Calu3 (cell line): ENCODE data around the gene DNAJB8. TPM values are rescaled to one million over a fixed set of nuclear protein-coding genes. Genes with fewer than 3 reads are reported as not detected.

Source experiments
- BruUV-seq: library from RNA; stranded (reverse); fragments of 400-500 nt; replicated peaks from 2 replicates; lab custom pipeline; 2021; lab: Mats Ljungman, UMichigan
- CTCF ChIA-PET: fragments of 300-600 bp; sonication (Branson Sonifier 250); formaldehyde crosslinking; loops from one replicate; lab custom pipeline; 2022; ENCODE audit warnings: antibody characterized with exemption; lab: Charles Lee
- DNase-seq: peaks from one replicate; pipeline ENCODE4 v3.0.0; 2022
- H3K27ac Mint-ChIP-seq: one replicate; pipeline ENCODE4 v1.8.0; 2022; ENCODE audit warnings: mixed read lengths; ENCODE audit not compliant: unreplicated experiment
- H3K27me3 Mint-ChIP-seq: one replicate; pipeline ENCODE4 v1.8.0; 2022; ENCODE audit warnings: mixed read lengths; ENCODE audit not compliant: unreplicated experiment
- H3K36me3 Mint-ChIP-seq: one replicate; pipeline ENCODE4 v1.8.0; 2022; ENCODE audit warnings: mild to moderate bottlenecking, moderate library complexity, mixed read lengths; ENCODE audit not compliant: insufficient read depth, unreplicated experiment
- H3K4me1 Mint-ChIP-seq: one replicate; pipeline ENCODE4 v1.8.0; 2022; ENCODE audit warnings: mild to moderate bottlenecking, low read depth, mixed read lengths; ENCODE audit not compliant: unreplicated experiment
- H3K4me3 Mint-ChIP-seq: one replicate; pipeline ENCODE4 v1.8.0; 2022; ENCODE audit warnings: mild to moderate bottlenecking, low read depth, moderate library complexity, mixed read lengths; ENCODE audit not compliant: unreplicated experiment
- H3K9me3 Mint-ChIP-seq: one replicate; pipeline ENCODE4 v1.8.0; 2022; ENCODE audit warnings: low read depth, mixed read lengths; ENCODE audit not compliant: unreplicated experiment
- CTCF ChIP-seq: fragments of 200-600 bp; IDR thresholded peaks from one replicate; pipeline ENCODE4 v1.8.0; 2022; ENCODE audit warnings: antibody characterized with exemption; ENCODE audit not compliant: unreplicated experiment
- intact Hi-C: fragments of 100-400 bp; cut with micrococcal nuclease; formaldehyde crosslinking; loops from one replicate; pipeline ENCODE4 v1.10.0; 2022; ENCODE audit not compliant: unreplicated experiment
- total RNA-seq: library from RNA; stranded (reverse); gene quantifications from 2 replicates; pipeline ENCODE4 v1.2.3, GENCODE V29; 2022

DNAJB8 gene
- total RNA-seq, 1 experiment from 2014 or later = not detected

GRCh38 chr3:128427872-128428822 is 38.5 kb downstream of the DNAJB8 start:
- intact Hi-C loops = no loop called here
- no peaks in the 10 kb centered on the region for H3K9me3 Mint-ChIP-seq
- H3K27me3 Mint-ChIP-seq = peaks cover 49% of the 10 kb centered on the region
- DNase-seq = no peak
- no peak overlapping the region for H3K4me3 Mint-ChIP-seq
- H3K4me1 Mint-ChIP-seq = peaks cover 30% of the 10 kb centered on the region
- no peak for TF ChIP-seq CTCF
- CTCF ChIA-PET = interaction anchor here (2.8 kb wide), 1 partner anchor 61 kb away, joined by 14 read pairs; no protein-coding TSS in a partner anchor
- BruUV-seq = no TSS peak
- no peak overlapping the region for H3K27ac Mint-ChIP-seq
- peaks cover 20% of the 10 kb centered on the region for H3K36me3 Mint-ChIP-seq

DNA sequence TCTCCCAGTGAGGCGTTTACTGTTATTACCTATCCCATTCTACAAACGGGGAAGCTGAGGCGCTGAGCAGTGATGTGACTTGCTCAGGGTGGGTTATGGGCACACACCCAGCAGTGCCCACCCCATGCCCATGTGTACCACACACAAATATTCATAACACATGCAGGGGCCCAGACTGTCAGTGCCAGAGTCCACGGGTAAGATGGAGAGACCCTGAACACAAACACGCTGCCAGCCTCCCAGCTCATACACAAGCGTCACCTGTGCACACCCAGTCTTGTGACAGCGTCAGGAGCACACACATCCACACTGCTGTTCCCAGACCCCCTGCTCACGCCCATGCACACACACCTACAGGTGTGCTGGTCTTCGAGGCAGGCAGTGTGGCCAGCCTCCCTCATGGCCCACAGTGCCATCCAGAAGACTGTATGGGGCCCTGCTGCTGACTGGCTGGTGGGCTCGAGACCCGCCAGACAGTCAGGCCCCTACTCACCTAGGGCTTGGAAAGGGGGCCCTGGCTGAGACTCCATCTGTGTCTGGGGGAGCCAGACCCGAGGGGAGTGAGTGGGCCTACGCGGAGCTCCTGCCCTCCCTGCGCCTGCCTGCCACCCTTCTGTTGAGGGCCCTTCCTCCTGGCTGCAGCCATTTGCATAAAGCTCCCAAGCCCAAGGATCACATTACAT is 39.4 kb downstream of the DNAJB8 start:
- Mint-ChIP-seq H3K4me3 (no peak overlapping the region), H3K4me1 (peaks cover 26% of the 10 kb centered on the region), H3K36me3 (peaks cover 15% of the 10 kb centered on the region), H3K27me3 (peaks cover 43% of the 10 kb centered on the region), H3K27ac (no peak overlapping the region), H3K9me3 (no peaks in the 10 kb centered on the region)
- intact Hi-C loops = no loop called here
- no peak for TF ChIP-seq CTCF
- DNase-seq = no peak
- no TSS peak for BruUV-seq
- CTCF ChIA-PET = interaction anchor here (0.8 to 2.8 kb wide), 5 partner anchors 28 to 157 kb away, joined by 3 to 14 read pairs (median 6); no protein-coding TSS in a partner anchor

DNA sequence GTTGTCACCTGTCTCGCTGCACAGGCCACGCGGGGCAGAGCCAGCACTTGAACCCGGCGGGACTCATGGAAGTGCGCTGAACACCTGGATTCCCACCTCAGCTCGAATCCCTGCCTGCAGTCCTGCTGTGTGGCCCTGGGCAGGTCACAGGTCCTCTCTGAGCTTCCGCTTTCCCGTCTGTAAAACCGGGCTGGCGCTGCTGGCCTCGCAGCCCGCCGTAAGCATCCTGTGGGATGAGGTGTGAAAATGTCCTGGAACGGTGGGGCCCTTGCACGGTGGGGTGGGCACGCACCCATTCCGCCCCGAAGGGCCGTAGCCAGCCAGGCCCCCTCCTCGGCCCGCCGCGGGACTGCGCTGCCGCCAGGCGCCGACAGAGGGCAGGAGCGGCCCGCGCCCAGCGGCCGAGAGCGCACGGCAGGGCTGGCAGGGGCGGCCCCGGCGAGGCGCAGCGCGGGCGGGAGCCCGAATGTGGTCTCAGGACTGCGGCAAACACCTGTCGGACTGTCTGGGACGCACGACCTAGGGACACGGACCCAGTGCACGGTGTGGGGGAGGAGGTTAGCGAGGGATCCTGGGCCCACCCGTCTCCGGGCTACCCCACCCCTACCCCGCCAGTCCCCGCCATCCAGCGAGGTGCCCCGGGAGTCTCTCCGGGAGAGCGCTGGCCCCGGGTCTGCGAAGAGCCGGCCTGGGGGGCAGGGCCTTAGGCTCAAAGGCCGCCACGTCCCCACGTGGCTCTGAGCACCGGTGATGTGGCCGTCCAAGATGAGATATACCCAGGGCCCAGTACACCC is 40.4 kb downstream of the DNAJB8 start:
- peak; percentile 88 for DNase-seq
- peak; percentile 98 for TF ChIP-seq CTCF
- Mint-ChIP-seq H3K4me1 (peaks cover 16% of the 10 kb centered on the region), H3K27ac (no peak overlapping the region), H3K27me3 (peaks cover 33% of the 10 kb centered on the region), H3K4me3 (peak overlapping the region; percentile 22), H3K36me3 (peaks cover 6% of the 10 kb centered on the region), H3K9me3 (no peaks in the 10 kb centered on the region)
- intact Hi-C loops = loop anchor here (1.0 kb wide), 2 partner anchors 71 to 155 kb away; no protein-coding TSS in a partner anchor
- no TSS peak for BruUV-seq
- CTCF ChIA-PET = interaction anchor here (0.8 to 2.8 kb wide), 11 partner anchors 8 to 200 kb away, joined by 3 to 14 read pairs (median 4); no protein-coding TSS in a partner anchor

DNA sequence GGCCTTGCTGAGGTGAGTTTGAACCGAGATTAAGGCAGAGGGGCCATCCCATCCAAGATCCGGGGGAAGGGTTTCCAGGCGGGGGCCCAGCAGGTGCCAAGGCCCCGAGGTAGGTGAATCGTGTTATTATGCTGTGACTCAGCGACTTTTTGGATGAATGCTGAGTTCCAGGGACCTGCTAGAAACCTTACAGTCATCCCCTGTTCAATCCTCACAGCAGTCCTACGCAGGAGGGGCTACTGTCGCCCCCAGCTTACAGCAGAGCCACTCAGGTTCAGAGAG is 40.9 kb downstream of the DNAJB8 start:
- Mint-ChIP-seq H3K27me3 (peaks cover 27% of the 10 kb centered on the region), H3K27ac (no peak overlapping the region), H3K4me3 (peak overlapping the region; percentile 18), H3K9me3 (no peaks in the 10 kb centered on the region), H3K4me1 (peaks cover 15% of the 10 kb centered on the region), H3K36me3 (peaks cover 6% of the 10 kb centered on the region)
- no TSS peak for BruUV-seq
- no peak for TF ChIP-seq CTCF
- no peak for DNase-seq
- intact Hi-C loops = loop anchor here (1.0 kb wide), 2 partner anchors 72 to 156 kb away; no protein-coding TSS in a partner anchor
- CTCF ChIA-PET = interaction anchor here (0.5 to 2.8 kb wide), 9 partner anchors 9 to 200 kb away, joined by 3 to 14 read pairs (median 4); no protein-coding TSS in a partner anchor
